Trophoblast cell (in vitro differentiated cells and primary cell): ENCODE data around the gene CHST11.

Experiments used
- DNase-seq, 2 donors: peaks; one replicate each; pipeline ENCODE4 v3.0.0-alpha.2; 2016
- H2AFZ ChIP-seq: 2 replicates; pipeline ENCODE4 v1.6.1; 2013; ENCODE audit warnings: low read length, moderate library complexity, mild to moderate bottlenecking; ENCODE audit not compliant: insufficient read depth, poor library complexity
- H2AK5ac ChIP-seq: 2 replicates; pipeline ENCODE4 v1.6.1; 2013; ENCODE audit warnings: mild to moderate bottlenecking, low read length
- H2BK120ac ChIP-seq: 2 replicates; pipeline ENCODE4 v1.6.1; 2013; ENCODE audit warnings: low read length, mild to moderate bottlenecking, moderate library complexity; ENCODE audit not compliant: insufficient read depth, poor library complexity
- H2BK12ac ChIP-seq: 2 replicates; pipeline ENCODE4 v1.6.1; 2013; ENCODE audit warnings: mild to moderate bottlenecking, low read length, moderate library complexity
- H2BK5ac ChIP-seq: 2 replicates; pipeline ENCODE4 v1.6.1; 2013; ENCODE audit warnings: low read length, low read depth, moderate library complexity, mild to moderate bottlenecking; ENCODE audit not compliant: poor library complexity
- H3K14ac ChIP-seq: 2 replicates; pipeline ENCODE4 v1.6.1; 2013; ENCODE audit warnings: mild to moderate bottlenecking, low read length
- H3K18ac ChIP-seq: 2 replicates; pipeline ENCODE4 v1.6.1; 2013; ENCODE audit warnings: mild to moderate bottlenecking, low read length
- H3K23ac ChIP-seq: 2 replicates; pipeline ENCODE4 v1.6.1; 2013; ENCODE audit warnings: low read length
- H3K27ac ChIP-seq: 2 replicates; pipeline ENCODE4 v1.5.1; 2013; ENCODE audit warnings: low read depth, mild to moderate bottlenecking, inconsistent platforms, low read length, moderate library complexity
- H3K27me3 ChIP-seq: 2 replicates; pipeline ENCODE4 v1.6.1; 2013; ENCODE audit warnings: inconsistent platforms, mild to moderate bottlenecking, low read length, moderate library complexity; ENCODE audit not compliant: insufficient read depth
- H3K36me3 ChIP-seq, 2 experiments: 1 replicate in 1 of 2; 2 replicates in 1 of 2; pipeline ENCODE4 v1.6.1; 2013; ENCODE audit warnings: low read length in 2 of 2, mild to moderate bottlenecking in 2 of 2, moderate library complexity in 1 of 2; ENCODE audit not compliant: insufficient read depth in 2 of 2, control insufficient read depth in 1 of 2
- H3K4ac ChIP-seq: 2 replicates; pipeline ENCODE4 v1.6.1; 2013; ENCODE audit warnings: low read depth, mild to moderate bottlenecking, low read length, moderate library complexity
- H3K4me1 ChIP-seq, 2 experiments: 1 replicate in 1 of 2; 2 replicates in 1 of 2; pipeline ENCODE4 v1.6.1; 2013; ENCODE audit warnings: low read length in 2 of 2, mild to moderate bottlenecking in 2 of 2, moderate library complexity in 1 of 2; ENCODE audit not compliant: insufficient read depth in 2 of 2, control insufficient read depth in 1 of 2
- H3K4me2 ChIP-seq: 2 replicates; pipeline ENCODE4 v1.6.1; 2013; ENCODE audit warnings: inconsistent platforms, mild to moderate bottlenecking, low read length, moderate library complexity
- H3K4me3 ChIP-seq: 2 replicates; pipeline ENCODE4 v1.5.1; 2013; ENCODE audit warnings: mild to moderate bottlenecking, low read depth, low read length, inconsistent platforms
- H3K79me1 ChIP-seq: one replicate; pipeline ENCODE4 v1.6.1; 2013; ENCODE audit warnings: low read length
- H3K79me2 ChIP-seq: 2 replicates; pipeline ENCODE4 v1.6.1; 2013; ENCODE audit warnings: low read length, mild to moderate bottlenecking; ENCODE audit not compliant: control insufficient read depth, insufficient read depth, poor library complexity
- H3K9ac ChIP-seq: 2 replicates; pipeline ENCODE4 v1.6.1; 2013; ENCODE audit warnings: mild to moderate bottlenecking, low read length
- H3K9me3 ChIP-seq: 2 replicates; pipeline ENCODE4 v1.6.1; 2013; ENCODE audit warnings: low read depth, mild to moderate bottlenecking, control low read depth, inconsistent platforms, low read length; ENCODE audit not compliant: insufficient read depth
- H4K12ac ChIP-seq: 2 replicates; pipeline ENCODE4 v1.6.1; 2013; ENCODE audit warnings: low read depth, mild to moderate bottlenecking, low read length, moderate library complexity
- H4K8ac ChIP-seq: 2 replicates; pipeline ENCODE4 v1.6.1; 2013; ENCODE audit warnings: low read depth, mild to moderate bottlenecking, low read length, moderate library complexity
- H4K91ac ChIP-seq: one replicate; pipeline ENCODE4 v1.6.1; 2013; ENCODE audit warnings: low read depth, mild to moderate bottlenecking, low read length, moderate library complexity
- WGBS: extraction: QIAGEN DNeasy Blood & Tissue Kit; methylation state at CpG from one replicate; pipeline ENCODE4 v1.1.7; 2013; ENCODE audit warnings: missing lambda C conversion rate; ENCODE audit not compliant: insufficient read length, insufficient coverage; ENCODE audit errors: extremely low coverage; 5-methylcytosine and 5-hydroxymethylcytosine counted together

CHST11 gene

DNA sequence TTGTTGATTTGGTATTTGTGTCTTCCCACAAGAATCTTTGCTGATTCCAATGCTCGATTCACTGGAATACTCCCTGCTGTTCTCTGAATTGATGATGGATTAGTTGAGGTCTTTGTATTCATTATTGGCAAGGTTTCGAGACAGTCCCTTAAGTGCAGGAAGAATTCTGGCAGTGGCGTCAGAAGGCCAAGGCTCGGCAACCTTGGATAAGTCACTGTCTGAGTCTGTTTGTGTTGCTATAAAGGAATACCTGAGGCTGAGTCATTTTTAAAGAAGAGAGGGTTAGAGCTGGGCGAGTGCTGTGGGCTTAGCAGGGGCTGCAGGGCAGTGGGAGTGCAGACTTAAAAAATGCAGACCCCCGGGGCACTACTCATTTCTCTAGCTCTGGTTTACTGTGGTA, 56.9 kb downstream of the CHST11 start:
- no peak overlapping the region for H3K23ac ChIP-seq
- no peak overlapping the region for H4K8ac ChIP-seq
- H4K12ac ChIP-seq: no peak overlapping the region
- no peaks in the 10 kb centered on the region for H3K36me3 ChIP-seq
- H3K9ac ChIP-seq: no peak overlapping the region
- H2AK5ac ChIP-seq: no peak overlapping the region
- H3K18ac ChIP-seq: no peak overlapping the region
- peak; percentile 41 to 57 for DNase-seq
- WGBS: no CpG with 5 or more reads among the region's 6 CpGs
- peak overlapping the region; percentile 67 for H2BK12ac ChIP-seq
- H3K9me3 ChIP-seq: no peaks in the 10 kb centered on the region
- H3K79me2 ChIP-seq: peaks cover 2% of the 10 kb centered on the region
- no peak overlapping the region for H3K4me2 ChIP-seq
- H3K27ac ChIP-seq: peak overlapping the region; percentile 90
- peaks cover 19 to 30% of the 10 kb centered on the region in 2 experiments for H3K4me1 ChIP-seq
- no peak overlapping the region for H3K4me3 ChIP-seq
- peak overlapping the region; percentile 82 for H2BK5ac ChIP-seq
- no peaks in the 10 kb centered on the region for H3K27me3 ChIP-seq
- no peak overlapping the region for H4K91ac ChIP-seq
- no peak overlapping the region for H2AFZ ChIP-seq
- peaks cover 17% of the 10 kb centered on the region for H3K79me1 ChIP-seq
- no peak overlapping the region for H3K4ac ChIP-seq
- no peak overlapping the region for H2BK120ac ChIP-seq
- H3K14ac ChIP-seq: no peak overlapping the region

DNA sequence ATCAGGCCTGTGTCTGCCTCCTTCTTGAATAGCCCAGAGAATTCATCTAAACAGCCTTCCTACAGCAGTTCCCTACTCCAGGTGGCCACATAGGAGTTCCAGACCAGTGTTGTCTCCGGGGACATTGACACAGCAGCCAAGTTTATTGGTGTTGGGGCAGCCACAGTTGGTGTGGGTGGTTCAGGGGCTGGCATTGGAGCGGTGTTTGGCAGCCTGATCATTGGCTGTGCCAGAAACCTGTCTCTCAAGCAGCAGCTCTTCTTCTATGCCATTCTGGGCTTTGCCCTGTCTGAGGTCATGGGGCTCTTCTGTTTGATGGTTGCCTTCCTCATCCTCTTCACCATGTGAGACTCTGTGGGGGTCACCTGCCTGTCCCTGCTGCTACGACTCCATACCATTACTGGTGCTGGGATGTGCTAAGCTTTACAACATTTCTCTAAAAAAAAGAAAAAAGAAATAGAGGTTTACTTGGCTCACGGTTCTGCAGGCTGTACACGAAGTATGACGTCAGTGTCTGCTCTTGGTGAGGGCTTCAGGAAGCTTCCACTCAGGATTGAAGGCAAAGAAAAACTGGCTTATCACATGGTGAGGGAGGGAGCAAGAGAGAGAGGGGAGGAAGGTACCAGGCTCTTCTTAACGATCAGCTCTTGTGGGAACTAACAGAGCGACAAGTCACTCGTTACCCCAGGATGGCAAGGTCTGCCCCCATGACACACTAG, 57.5 kb downstream of the CHST11 start:
- H3K27me3 ChIP-seq: no peaks in the 10 kb centered on the region
- no CpG with 5 or more reads among the region's 9 CpGs for WGBS
- H3K27ac ChIP-seq: peak overlapping the region; percentile 90
- H3K14ac ChIP-seq: peak overlapping the region; percentile 63
- H2BK5ac ChIP-seq: peak overlapping the region; percentile 82
- DNase-seq: no peak
- H3K4ac ChIP-seq: peak overlapping the region; percentile 57
- H3K18ac ChIP-seq: peak overlapping the region; percentile 80
- peak overlapping the region; percentile 9 for H4K91ac ChIP-seq
- H2BK120ac ChIP-seq: peak overlapping the region; percentile 84
- no peak overlapping the region for H3K4me3 ChIP-seq
- no peak overlapping the region for H3K4me2 ChIP-seq
- peak overlapping the region; percentile 6 for H4K12ac ChIP-seq
- H3K9me3 ChIP-seq: no peaks in the 10 kb centered on the region
- no peak overlapping the region for H3K23ac ChIP-seq
- H3K9ac ChIP-seq: no peak overlapping the region
- no peaks in the 10 kb centered on the region for H3K36me3 ChIP-seq
- peak overlapping the region; percentile 26 for H2AFZ ChIP-seq
- H3K79me1 ChIP-seq: peaks cover 17% of the 10 kb centered on the region
- H2AK5ac ChIP-seq: peak overlapping the region; percentile 77
- H2BK12ac ChIP-seq: peak overlapping the region; percentile 79
- peaks cover 20 to 31% of the 10 kb centered on the region in 2 experiments for H3K4me1 ChIP-seq
- H4K8ac ChIP-seq: no peak overlapping the region
- peaks cover 2% of the 10 kb centered on the region for H3K79me2 ChIP-seq

DNA sequence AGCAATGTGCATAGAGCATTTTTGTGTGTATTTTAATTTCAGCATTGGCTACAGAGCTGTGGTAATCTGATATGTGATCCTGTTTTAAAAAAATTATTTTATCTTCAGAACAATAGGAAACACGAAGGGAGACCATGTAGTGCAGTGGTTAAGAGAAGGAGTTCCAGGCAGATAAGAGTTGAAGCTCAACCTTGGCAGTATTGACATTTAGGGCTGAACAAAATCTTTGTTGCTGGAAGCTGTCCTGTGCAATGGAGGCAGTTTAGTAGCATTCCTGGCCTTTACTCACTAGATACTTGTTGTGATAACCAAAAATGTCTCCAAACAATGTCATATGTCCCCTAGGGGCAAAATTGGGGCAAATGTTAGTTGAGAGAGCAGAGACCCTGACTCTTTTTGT, 59.2 kb downstream of the CHST11 start:
- no peaks in the 10 kb centered on the region for H3K9me3 ChIP-seq
- H4K91ac ChIP-seq: peak overlapping the region; percentile 95
- no peak overlapping the region for H2AK5ac ChIP-seq
- H3K36me3 ChIP-seq: no peaks in the 10 kb centered on the region
- no peak overlapping the region for H3K4me3 ChIP-seq
- peak overlapping the region; percentile 91 for H3K18ac ChIP-seq
- H4K8ac ChIP-seq: peak overlapping the region; percentile 54
- peak; percentile 57 to 80 for DNase-seq
- peak overlapping the region; percentile 62 for H3K14ac ChIP-seq
- peak overlapping the region; percentile 39 for H3K4ac ChIP-seq
- H3K23ac ChIP-seq: no peak overlapping the region
- WGBS: no CpG with 5 or more reads among the region's 1 CpG
- H3K9ac ChIP-seq: no peak overlapping the region
- no peak overlapping the region for H2AFZ ChIP-seq
- peaks cover 29 to 42% of the 10 kb centered on the region in 2 experiments for H3K4me1 ChIP-seq
- H3K27ac ChIP-seq: peak overlapping the region; percentile 73
- H2BK120ac ChIP-seq: peak overlapping the region; percentile 91
- peak overlapping the region; percentile 88 for H2BK12ac ChIP-seq
- H3K27me3 ChIP-seq: no peaks in the 10 kb centered on the region
- H3K79me2 ChIP-seq: peaks cover 4% of the 10 kb centered on the region
- H3K4me2 ChIP-seq: no peak overlapping the region
- no peak overlapping the region for H4K12ac ChIP-seq
- peak overlapping the region; percentile 94 for H2BK5ac ChIP-seq
- H3K79me1 ChIP-seq: peaks cover 20% of the 10 kb centered on the region

- Histone ChIP-seq H3K9me3 (no peaks in the 10 kb centered on the region), H3K4me3 (no peak overlapping the region), H3K18ac (no peak overlapping the region), H3K79me2 (peaks cover 9% of the 10 kb centered on the region), H3K36me3 (no peaks in the 10 kb centered on the region), H3K4me1 (peaks cover 37 to 45% of the 10 kb centered on the region in 2 experiments), H4K12ac (no peak overlapping the region), H4K8ac (peak overlapping the region; percentile 50), H3K27me3 (no peaks in the 10 kb centered on the region), H3K23ac (no peak overlapping the region), H3K4ac (peak overlapping the region; percentile 10), H2BK5ac (no peak overlapping the region), H3K27ac (no peak overlapping the region), H2AK5ac (no peak overlapping the region), H3K14ac (no peak overlapping the region), H4K91ac (peak overlapping the region; percentile 77), H2AFZ (no peak overlapping the region), H3K79me1 (peaks cover 24% of the 10 kb centered on the region), H2BK12ac (peak overlapping the region; percentile 27), H3K4me2 (no peak overlapping the region), H3K9ac (no peak overlapping the region), H2BK120ac (peak overlapping the region; percentile 84)
- no peak for DNase-seq
- WGBS: no CpG with 5 or more reads among the region's 1 CpG
Measured at GRCh38 chr12:104516821-104517220, 60.1 kb downstream of the CHST11 start.
